GM12878 (cell line): ENCODE data around the gene FMOD. TPM values are rescaled to one million over a fixed set of nuclear protein-coding genes. Genes with fewer than 3 reads are reported as not detected.

Source experiments
- ATAC-seq: fragments of 200-7000 bp; cut with Tn5 transposase; 3 replicates; pipeline ENCODE4 v1.9.1; 2020; ENCODE audit warnings: mild to moderate bottlenecking, moderate library complexity
- BruUV-seq: library from RNA; stranded (reverse); fragments of 400-500 nt; replicated peaks from 2 replicates; lab custom pipeline; 2021; lab: Mats Ljungman, UMichigan
- CTCF ChIA-PET: fragments of 300-600 bp; sonication (Branson Sonifier 250); formaldehyde crosslinking; extraction: SDS; loops from one replicate; lab custom pipeline; 2021; ENCODE audit warnings: inconsistent platforms; lab: Yijun Ruan, JAX
- POLR2A ChIA-PET: fragments of 350-600 bp; formaldehyde crosslinking; extraction: SDS; loops from one replicate; lab custom pipeline; 2021; ENCODE audit warnings: inconsistent platforms; lab: Charles Lee
- RAD21 ChIA-PET: fragments of 300-600 bp; sonication (Branson Sonifier 250); formaldehyde crosslinking; loops from one replicate; lab custom pipeline; 2023; ENCODE audit warnings: antibody characterized with exemption; ENCODE audit not compliant: unreplicated experiment; lab: Charles Lee
- SMC1A ChIA-PET: fragments of 300-600 bp; sonication (Branson Sonifier 250); formaldehyde crosslinking; loops from one replicate; lab custom pipeline; 2023; ENCODE audit not compliant: unreplicated experiment, uncharacterized antibody; lab: Charles Lee
- DNase-seq: peaks from one replicate; pipeline ENCODE4 v3.0.0-alpha.2; 2011; ENCODE audit warnings: low read depth, low spot score
- FAIRE-seq: peaks from 3 replicates; lab custom pipeline; 2011; peaks lifted over from hg19 to GRCh38; lab: Jason Lieb, UNC
- H2AFZ ChIP-seq: 2 replicates; pipeline ENCODE4 v1.6.0; 2011; ENCODE audit warnings: low read depth, low read length, control low read depth; ENCODE audit not compliant: control insufficient read depth
- H3K27ac ChIP-seq: 2 replicates; pipeline ENCODE4 v1.5.1; 2011; ENCODE audit warnings: control low read depth; ENCODE audit not compliant: control insufficient read depth, insufficient read depth
- H3K27me3 ChIP-seq, 2 experiments: replicated peaks in 1 of 2; 2 replicates each; pipeline versions ENCODE4 v1.6.0 to v1.6.1; 2011; ENCODE audit warnings: low read length in 1 of 2; ENCODE audit not compliant: control insufficient read depth in 2 of 2, insufficient read depth in 2 of 2
- H3K36me3 ChIP-seq, 2 experiments: 2 replicates each; pipeline ENCODE4 v1.5.1; 2011; ENCODE audit warnings: low read length in 1 of 2; ENCODE audit not compliant: control insufficient read depth in 2 of 2, insufficient read depth in 2 of 2
- H3K4me1 ChIP-seq: 2 replicates; pipeline ENCODE4 v1.6.1; 2011; ENCODE audit warnings: mild to moderate bottlenecking, low read length, moderate library complexity, mixed read lengths; ENCODE audit not compliant: control insufficient read depth, insufficient read depth
- H3K4me2 ChIP-seq: 2 replicates; pipeline ENCODE4 v1.6.0; 2011; ENCODE audit warnings: control low read depth; ENCODE audit not compliant: control insufficient read depth, insufficient read depth
- H3K4me3 ChIP-seq: fragments of 200-600 bp; sonication (generic); 2 replicates; pipeline ENCODE4 v1.5.1; 2016
- H3K79me2 ChIP-seq: 2 replicates; pipeline ENCODE4 v1.6.0; 2011; ENCODE audit warnings: low read length; ENCODE audit not compliant: control insufficient read depth, insufficient read depth
- H3K9ac ChIP-seq: 2 replicates; pipeline ENCODE4 v1.8.0; 2011; ENCODE audit warnings: low read length, control low read depth, mixed read lengths; ENCODE audit not compliant: control insufficient read depth, insufficient read depth
- H3K9me3 ChIP-seq: replicated peaks from 3 replicates; pipeline ENCODE4 v1.5.1; 2011; ENCODE audit warnings: mild to moderate bottlenecking, low read length; ENCODE audit not compliant: control insufficient read depth, insufficient read depth
- H4K20me1 ChIP-seq: 2 replicates; pipeline ENCODE4 v1.6.0; 2011; ENCODE audit not compliant: control insufficient read depth, insufficient read depth
- BHLHE40 ChIP-seq, 2 experiments: fragments of 450-650 bp in 1 of 2; IDR thresholded peaks; 2 replicates each; pipeline ENCODE4 v1.6.1; 2011 to 2017; ENCODE audit warnings: low read depth in 2 of 2, borderline replicate concordance in 1 of 2, improper control_type of control experiment in 1 of 2, low read length in 1 of 2, mild to moderate bottlenecking in 1 of 2
- CEBPB ChIP-seq, 2 experiments: fragments of 150-350 bp in 1 of 2; IDR thresholded peaks; 2 replicates each; pipeline ENCODE4 v1.6.1; 2012 to 2014; ENCODE audit warnings: low read depth in 2 of 2, low read length in 2 of 2, borderline replicate concordance in 1 of 2, inconsistent platforms in 1 of 2
- CREM ChIP-seq: IDR thresholded peaks from 2 replicates; pipeline ENCODE4 v1.6.1; 2014; ENCODE audit warnings: antibody characterized with exemption, low read depth
- LARP7 ChIP-seq: fragments of 450-650 bp; IDR thresholded peaks from 2 replicates; pipeline ENCODE4 v1.6.1; 2017; ENCODE audit warnings: mild to moderate bottlenecking
- NFYA ChIP-seq: IDR thresholded peaks from 2 replicates; pipeline ENCODE4 v1.6.1; 2011; ENCODE audit warnings: low read depth, mild to moderate bottlenecking, low read length, improper control_type of control experiment, borderline replicate concordance
- POLR2AphosphoS5 ChIP-seq: IDR thresholded peaks from 2 replicates; pipeline ENCODE4 v1.6.1; 2011; ENCODE audit warnings: mild to moderate bottlenecking, low read length, inconsistent platforms
- RBBP5 ChIP-seq: fragments of 200-600 bp; sonication (generic); conservative IDR thresholded peaks from 2 replicates; pipeline ENCODE4 v1.6.1; 2016
- SIN3A ChIP-seq: IDR thresholded peaks from 2 replicates; pipeline ENCODE4 v1.6.1; 2012; ENCODE audit warnings: low read depth, low read length, improper control_type of control experiment
- ZNF217 ChIP-seq: fragments of 450-650 bp; IDR thresholded peaks from 2 replicates; pipeline ENCODE4 v1.6.1; 2017; ENCODE audit warnings: antibody characterized with exemption, mild to moderate bottlenecking
- WGBS: methylation state at CpG from one replicate; pipeline ENCODE4 v1.1.6; 2016; ENCODE audit warnings: low lambda C conversion rate; ENCODE audit not compliant: insufficient replicate concordance, insufficient coverage; ENCODE audit errors: missing lambda C conversion rate; 5-methylcytosine and 5-hydroxymethylcytosine counted together
- in situ Hi-C: fragments of 300-500 bp; cut with MboI; formaldehyde crosslinking; loops from 9 replicates; pipeline ENCODE4 v1.14.3; 2018; ENCODE audit warnings: mixed read lengths
- intact Hi-C: fragments of 100-400 bp; cut with micrococcal nuclease; formaldehyde crosslinking; loops from one replicate; pipeline ENCODE4 v1.14.2; 2022; ENCODE audit not compliant: unreplicated experiment
- polyA plus RNA-seq, 11 experiments: library from polyadenylated mRNA; depleted of rRNA in 4 of 11; unstranded in 6 of 11; stranded (reverse) in 5 of 11; fragments of >200 nt; fragmentation: Nextera tagmentation in 4 of 11; fragmentation: Illumina TruSeq in 1 of 11; extraction: Ambion mirVana in 4 of 11; extraction: Trizol in 1 of 11; gene quantifications; 1 replicate in 1 of 11; 2 replicates in 10 of 11; pipeline versions ENCODE4 v1.2.1 to v1.2.3, GENCODE V29; 2011 to 2016; ENCODE audit warnings: inconsistent platforms in 2 of 11, missing spikeins in 2 of 11, low read depth in 1 of 11
- total RNA-seq, 4 experiments: library from RNA; depleted of rRNA in 3 of 4; stranded (reverse); fragments of >200 nt in 3 of 4; fragmentation: Illumina TruSeq in 1 of 4; extraction: Trizol in 1 of 4; gene quantifications; 2 replicates each; pipeline versions ENCODE4 v1.2.1 to v1.2.3, GENCODE V29; 2013 to 2021
- TF ChIP-seq, protein P1 (sequence below): IDR thresholded peaks from 2 replicates; pipeline ENCODE4 v1.6.1; 2012; ENCODE audit warnings: low read length, inconsistent platforms
- TF ChIP-seq, protein P2 (sequence below): IDR thresholded peaks from 2 replicates; pipeline ENCODE4 v1.6.1; 2012; ENCODE audit warnings: low read depth, low read length, improper control_type of control experiment
- TF ChIP-seq, protein P3 (sequence below): fragments of 450-650 bp; conservative IDR thresholded peaks from 2 replicates; pipeline ENCODE4 v1.6.1; 2017; ENCODE audit warnings: mild to moderate bottlenecking, moderate library complexity

FMOD gene
- total and polyA plus RNA-seq, 10 of the 15 experiments (the other 5 are each of a cell fraction or from before 2014, with no cell fraction given), result 0.03 to 0.26 (median 0.11) TPM; not detected in 7

DNA sequence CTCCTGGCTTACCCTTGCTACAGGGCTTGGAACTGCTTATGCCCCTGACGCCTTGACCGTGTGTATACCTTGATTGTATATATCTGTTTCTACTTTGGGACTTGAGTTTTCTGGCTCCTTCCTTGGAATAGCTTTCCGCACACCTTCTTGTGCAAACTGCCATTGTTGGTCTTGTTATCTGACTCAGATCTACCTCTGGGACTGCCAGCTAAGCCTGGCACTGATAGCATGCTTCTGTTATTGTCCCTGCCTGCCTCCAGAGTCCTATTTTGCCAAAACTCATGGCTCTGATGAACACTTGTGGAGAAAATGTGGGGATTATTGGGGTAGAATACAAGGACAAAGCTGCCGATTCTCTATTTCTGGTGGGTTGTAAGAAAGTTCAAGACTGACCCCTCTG lies 15.4 kb downstream of the FMOD start (continued):
- TF ChIP-seq, protein P1, sequence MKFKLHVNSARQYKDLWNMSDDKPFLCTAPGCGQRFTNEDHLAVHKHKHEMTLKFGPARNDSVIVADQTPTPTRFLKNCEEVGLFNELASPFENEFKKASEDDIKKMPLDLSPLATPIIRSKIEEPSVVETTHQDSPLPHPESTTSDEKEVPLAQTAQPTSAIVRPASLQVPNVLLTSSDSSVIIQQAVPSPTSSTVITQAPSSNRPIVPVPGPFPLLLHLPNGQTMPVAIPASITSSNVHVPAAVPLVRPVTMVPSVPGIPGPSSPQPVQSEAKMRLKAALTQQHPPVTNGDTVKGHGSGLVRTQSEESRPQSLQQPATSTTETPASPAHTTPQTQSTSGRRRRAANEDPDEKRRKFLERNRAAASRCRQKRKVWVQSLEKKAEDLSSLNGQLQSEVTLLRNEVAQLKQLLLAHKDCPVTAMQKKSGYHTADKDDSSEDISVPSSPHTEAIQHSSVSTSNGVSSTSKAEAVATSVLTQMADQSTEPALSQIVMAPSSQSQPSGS, result no peak
- TF ChIP-seq CEBPB (IDR thresholded peaks at IDR 0.05; ENCODE audit: borderline replicate concordance in 1 of 2, low read depth in 2 of 2, low read length in 2 of 2) (no peak), BHLHE40 (IDR thresholded peaks at IDR 0.05; ENCODE audit: borderline replicate concordance in 1 of 2, low read depth in 2 of 2, low read length in 1 of 2) (no peak), CREM (no peak)

DNA sequence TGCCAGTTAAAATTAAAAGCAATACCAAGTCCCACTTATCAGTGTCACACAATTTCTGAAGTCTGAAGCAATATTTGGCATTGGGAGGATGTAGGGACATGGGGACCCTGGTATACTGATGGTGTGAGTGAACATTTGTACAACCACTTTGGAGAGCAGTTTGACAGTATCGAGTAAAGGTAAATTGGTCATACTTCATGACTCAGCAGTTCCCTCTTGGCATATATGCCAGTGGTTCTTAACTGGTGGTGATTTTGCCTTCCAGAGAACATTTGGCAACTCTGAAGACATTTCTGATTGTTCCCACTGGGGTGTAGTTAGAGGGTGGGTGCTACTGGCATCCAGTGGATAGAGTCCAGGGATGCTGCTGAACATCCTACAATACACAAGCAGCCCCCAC lies 19.7 kb downstream of the FMOD start:
- no peak for DNase-seq
- ATAC-seq, result no peak
- intact Hi-C loops (loop anchor here (10.0 kb wide), 1 partner anchor 296 kb away; no protein-coding TSS in a partner anchor), in situ Hi-C loops (no loop called here)
- ChIA-PET CTCF (interaction anchor here (2.2 to 20.4 kb wide), 2 partner anchors 9 to 57 kb away, joined by 16 to 854 read pairs; no protein-coding TSS in a partner anchor), RAD21 (interaction anchor here (0.7 to 15.9 kb wide), 2 partner anchors 9 to 56 kb away, joined by 3 to 501 read pairs; no protein-coding TSS in a partner anchor), SMC1A (interaction anchor here (0.9 to 2.3 kb wide), 3 partner anchors 24 to 64 kb away, joined by 3 to 11 read pairs (median 7); no protein-coding TSS in a partner anchor), POLR2A (no interaction called here)
- no peak overlapping the region for H3K4me3 ChIP-seq
- no peak overlapping the region for H3K9ac ChIP-seq
- H3K79me2 ChIP-seq, result peaks cover 6% of the 10 kb centered on the region
- no peaks in the 10 kb centered on the region for H3K36me3 ChIP-seq
- H2AFZ ChIP-seq, result no peak overlapping the region
- no peaks in the 10 kb centered on the region for H3K9me3 ChIP-seq
- TF ChIP-seq LARP7, result no peak
- TF ChIP-seq ZNF217, result no peak
- TF ChIP-seq, protein P2, sequence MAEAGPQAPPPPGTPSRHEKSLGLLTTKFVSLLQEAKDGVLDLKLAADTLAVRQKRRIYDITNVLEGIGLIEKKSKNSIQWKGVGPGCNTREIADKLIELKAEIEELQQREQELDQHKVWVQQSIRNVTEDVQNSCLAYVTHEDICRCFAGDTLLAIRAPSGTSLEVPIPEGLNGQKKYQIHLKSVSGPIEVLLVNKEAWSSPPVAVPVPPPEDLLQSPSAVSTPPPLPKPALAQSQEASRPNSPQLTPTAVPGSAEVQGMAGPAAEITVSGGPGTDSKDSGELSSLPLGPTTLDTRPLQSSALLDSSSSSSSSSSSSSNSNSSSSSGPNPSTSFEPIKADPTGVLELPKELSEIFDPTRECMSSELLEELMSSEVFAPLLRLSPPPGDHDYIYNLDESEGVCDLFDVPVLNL, result no peak
- no peak for TF ChIP-seq POLR2AphosphoS5
- no peak for TF ChIP-seq RBBP5
- TF ChIP-seq NFYA, result no peak
- TF ChIP-seq SIN3A, result no peak
- no peak for TF ChIP-seq CEBPB (IDR thresholded peaks at IDR 0.05; ENCODE audit: borderline replicate concordance in 1 of 2, low read depth in 2 of 2, low read length in 2 of 2)
- TF ChIP-seq, protein P3, sequence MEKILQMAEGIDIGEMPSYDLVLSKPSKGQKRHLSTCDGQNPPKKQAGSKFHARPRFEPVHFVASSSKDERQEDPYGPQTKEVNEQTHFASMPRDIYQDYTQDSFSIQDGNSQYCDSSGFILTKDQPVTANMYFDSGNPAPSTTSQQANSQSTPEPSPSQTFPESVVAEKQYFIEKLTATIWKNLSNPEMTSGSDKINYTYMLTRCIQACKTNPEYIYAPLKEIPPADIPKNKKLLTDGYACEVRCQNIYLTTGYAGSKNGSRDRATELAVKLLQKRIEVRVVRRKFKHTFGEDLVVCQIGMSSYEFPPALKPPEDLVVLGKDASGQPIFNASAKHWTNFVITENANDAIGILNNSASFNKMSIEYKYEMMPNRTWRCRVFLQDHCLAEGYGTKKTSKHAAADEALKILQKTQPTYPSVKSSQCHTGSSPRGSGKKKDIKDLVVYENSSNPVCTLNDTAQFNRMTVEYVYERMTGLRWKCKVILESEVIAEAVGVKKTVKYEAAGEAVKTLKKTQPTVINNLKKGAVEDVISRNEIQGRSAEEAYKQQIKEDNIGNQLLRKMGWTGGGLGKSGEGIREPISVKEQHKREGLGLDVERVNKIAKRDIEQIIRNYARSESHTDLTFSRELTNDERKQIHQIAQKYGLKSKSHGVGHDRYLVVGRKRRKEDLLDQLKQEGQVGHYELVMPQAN, result no peak
- no peaks in the 10 kb centered on the region for H4K20me1 ChIP-seq
- no peaks in the 10 kb centered on the region for H3K27me3 ChIP-seq
- FAIRE-seq, result no peak
- 40% methylated on average over 1 of the region's 1 CpG for WGBS
- H3K4me2 ChIP-seq, result no peak overlapping the region
- peaks cover 21% of the 10 kb centered on the region for H3K4me1 ChIP-seq
- no TSS peak for BruUV-seq
- H3K27ac ChIP-seq, result no peak overlapping the region
